Hematopoietic multipotent progenitor cell treated with erythropoietin and hydrocortisone succinate and interleukin-3 and kit ligand, for 4 days (in vitro differentiated cells): ENCODE data around the gene XPO1.
"Not testable (repeated sequence)": the region's sequence is repeated elsewhere in the genome, so short reads cannot be mapped to it uniquely, and the experiment has no call there.

Experiments used
- DNase-seq: peaks from one replicate; pipeline ENCODE4 v3.0.0-alpha.2; 2015

XPO1 gene, protein sequence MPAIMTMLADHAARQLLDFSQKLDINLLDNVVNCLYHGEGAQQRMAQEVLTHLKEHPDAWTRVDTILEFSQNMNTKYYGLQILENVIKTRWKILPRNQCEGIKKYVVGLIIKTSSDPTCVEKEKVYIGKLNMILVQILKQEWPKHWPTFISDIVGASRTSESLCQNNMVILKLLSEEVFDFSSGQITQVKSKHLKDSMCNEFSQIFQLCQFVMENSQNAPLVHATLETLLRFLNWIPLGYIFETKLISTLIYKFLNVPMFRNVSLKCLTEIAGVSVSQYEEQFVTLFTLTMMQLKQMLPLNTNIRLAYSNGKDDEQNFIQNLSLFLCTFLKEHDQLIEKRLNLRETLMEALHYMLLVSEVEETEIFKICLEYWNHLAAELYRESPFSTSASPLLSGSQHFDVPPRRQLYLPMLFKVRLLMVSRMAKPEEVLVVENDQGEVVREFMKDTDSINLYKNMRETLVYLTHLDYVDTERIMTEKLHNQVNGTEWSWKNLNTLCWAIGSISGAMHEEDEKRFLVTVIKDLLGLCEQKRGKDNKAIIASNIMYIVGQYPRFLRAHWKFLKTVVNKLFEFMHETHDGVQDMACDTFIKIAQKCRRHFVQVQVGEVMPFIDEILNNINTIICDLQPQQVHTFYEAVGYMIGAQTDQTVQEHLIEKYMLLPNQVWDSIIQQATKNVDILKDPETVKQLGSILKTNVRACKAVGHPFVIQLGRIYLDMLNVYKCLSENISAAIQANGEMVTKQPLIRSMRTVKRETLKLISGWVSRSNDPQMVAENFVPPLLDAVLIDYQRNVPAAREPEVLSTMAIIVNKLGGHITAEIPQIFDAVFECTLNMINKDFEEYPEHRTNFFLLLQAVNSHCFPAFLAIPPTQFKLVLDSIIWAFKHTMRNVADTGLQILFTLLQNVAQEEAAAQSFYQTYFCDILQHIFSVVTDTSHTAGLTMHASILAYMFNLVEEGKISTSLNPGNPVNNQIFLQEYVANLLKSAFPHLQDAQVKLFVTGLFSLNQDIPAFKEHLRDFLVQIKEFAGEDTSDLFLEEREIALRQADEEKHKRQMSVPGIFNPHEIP (N-terminal part only)

DNA sequence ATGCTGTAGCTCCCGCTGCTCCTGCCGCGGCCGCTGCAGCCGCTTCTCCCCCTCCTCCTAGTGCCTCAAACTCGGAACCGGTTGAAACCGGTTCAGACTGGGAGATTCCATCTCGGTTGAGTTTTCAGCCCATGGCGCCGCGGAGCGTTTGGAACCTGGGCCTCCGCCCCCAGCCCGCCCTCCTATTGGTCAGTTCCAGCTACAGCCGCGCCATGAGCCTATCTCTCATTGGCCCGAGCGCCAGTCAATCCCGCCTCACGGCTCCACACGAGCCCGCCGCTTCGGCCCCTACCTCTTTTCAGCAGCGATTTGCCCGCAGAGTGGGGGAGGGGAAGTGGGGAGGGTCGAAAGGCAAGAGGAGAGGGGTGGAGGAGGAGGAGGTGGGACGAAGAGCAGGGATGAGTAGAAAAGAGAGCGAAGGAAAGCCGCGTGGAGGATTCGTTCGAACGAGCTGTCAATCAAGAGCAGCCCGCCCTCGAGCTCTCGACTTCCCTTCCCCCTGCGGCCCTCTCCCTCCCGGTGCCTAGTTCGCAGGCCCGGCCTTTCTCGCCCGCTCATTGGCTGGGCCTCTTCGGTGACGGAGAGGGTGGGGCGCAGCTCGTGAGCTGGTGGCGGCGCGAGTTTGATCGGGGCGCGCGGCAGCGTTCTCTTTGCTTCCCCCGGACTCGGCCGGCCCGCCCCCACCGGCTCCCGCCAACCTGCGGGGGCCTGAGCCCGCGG, at the start of gene XPO1:
TSS of gene XPO1 (minus strand) at position 157 of the 720 bp plus-strand sequence. CDS start 4,459 bp downstream, outside the sequence.
- peak; percentile 100 for DNase-seq

DNA sequence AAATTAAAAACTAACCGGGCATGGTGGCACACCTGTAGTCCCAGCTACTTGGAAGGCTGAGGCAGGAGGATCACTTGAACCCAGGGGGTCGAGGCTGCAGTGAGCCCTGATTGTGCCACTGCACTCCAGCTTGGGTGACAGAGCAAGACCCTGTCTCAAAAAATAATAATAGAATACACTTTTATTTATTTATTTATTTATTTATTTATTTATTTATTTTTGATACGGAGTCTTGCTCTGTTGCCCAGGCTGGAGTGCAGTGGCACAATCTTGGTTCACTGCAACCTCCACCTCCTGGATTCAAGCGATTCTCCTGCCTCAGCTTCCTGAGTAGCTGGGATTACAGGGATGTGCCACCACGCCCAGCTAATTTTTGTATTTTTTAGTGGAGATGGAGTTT, 48.8 kb upstream of the XPO1 start:
- DNase-seq: not testable (repeated sequence)

DNA sequence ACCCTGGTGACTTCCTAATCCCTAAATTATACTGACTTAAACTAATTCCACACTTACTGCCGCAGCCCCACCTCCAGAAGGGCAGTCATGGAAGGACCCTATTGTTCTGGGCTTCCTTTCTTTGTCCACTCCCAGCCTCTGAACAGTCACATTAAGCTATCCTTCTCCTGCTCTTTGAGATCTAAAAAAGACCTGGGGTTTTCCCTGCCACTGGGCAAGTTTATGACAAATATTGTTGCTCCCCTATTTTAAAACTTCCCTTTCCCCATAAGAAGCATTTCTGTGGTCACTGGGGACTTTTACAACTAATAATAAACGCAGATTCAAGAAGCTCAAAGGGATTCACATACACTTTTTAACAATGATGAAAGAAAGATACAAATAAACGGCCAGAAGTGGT, 47.2 kb upstream of the XPO1 start:
- DNase-seq: no peak

DNA sequence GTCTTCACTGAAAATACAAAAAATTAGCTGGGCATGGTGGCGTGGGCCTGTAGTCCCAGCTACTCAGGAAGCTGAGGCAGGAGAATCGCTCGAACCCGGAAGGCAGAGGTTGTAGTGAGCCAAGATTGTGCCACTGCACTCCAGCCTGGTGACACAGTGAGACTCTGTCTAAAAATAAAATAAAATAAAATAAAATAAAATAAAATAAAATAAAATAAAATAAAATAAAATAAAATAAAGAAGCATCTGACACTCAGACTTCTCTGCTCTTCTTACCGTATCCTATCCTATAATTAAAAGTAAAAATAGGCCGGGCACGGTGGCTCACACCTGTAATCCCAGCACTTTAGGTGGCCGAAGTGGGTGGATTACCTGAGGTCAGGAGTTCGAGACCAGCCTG, 46.2 kb upstream of the XPO1 start:
- DNase-seq: not testable (repeated sequence)

DNA sequence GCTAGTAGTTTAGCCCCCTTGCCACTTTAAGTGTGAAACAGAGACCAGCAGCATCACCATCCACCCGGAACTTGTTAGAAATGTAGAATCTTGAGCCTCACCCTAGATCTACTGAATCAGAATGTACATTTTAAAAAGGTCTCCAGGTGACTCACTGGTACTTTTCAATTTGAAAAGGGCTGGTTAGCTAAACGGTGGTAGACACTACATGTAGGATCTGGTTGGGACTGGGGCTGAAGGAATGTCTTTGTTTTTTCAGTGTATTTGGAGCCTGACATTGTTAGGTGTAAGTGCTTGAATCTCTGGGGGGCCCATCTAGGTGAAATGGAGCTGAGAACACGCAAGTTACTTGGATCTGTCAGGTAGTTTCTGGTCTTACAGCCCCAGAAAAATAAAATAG, 44.0 kb upstream of the XPO1 start:
- DNase-seq: no peak

DNA sequence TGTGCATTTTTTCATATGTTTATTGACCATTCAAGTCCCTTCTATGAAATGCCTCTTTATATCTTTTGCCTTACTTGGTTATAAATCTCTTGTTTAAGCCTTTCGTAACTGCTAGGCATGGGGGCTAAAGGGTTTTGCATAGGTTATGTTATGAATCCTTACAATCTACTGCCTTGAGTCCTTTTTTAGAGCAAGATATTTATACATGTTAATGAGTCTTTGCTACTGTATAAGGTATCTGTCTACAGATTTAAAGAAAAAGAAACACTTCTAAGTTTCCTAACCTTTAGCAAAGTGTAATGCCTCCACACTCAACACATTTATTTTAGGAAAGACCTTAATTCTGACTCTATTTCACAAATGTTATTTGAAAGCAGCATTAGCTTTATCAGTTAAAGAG, 43.6 kb upstream of the XPO1 start:
- no peak for DNase-seq

DNA sequence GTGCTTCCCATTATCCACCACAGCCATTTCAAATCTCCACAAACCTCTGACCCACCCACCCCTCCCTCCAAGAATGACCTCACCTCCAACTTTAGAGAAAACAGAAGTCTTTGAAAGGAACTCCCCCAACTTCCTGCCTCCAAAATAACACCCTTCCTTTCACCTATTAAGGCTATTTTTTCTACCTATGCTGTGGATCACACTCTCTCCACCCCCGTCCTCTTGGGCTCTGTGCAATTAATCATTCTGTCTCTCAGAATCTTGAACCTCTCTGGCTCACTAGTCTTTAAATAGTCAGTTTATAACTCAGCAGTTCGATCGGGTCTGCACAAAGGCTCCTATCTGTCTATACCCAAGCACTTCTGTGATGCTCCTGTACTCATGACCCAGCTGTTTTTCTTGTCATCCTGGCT, 37.3 kb upstream of the XPO1 start:
- peak; percentile 4 for DNase-seq

DNA sequence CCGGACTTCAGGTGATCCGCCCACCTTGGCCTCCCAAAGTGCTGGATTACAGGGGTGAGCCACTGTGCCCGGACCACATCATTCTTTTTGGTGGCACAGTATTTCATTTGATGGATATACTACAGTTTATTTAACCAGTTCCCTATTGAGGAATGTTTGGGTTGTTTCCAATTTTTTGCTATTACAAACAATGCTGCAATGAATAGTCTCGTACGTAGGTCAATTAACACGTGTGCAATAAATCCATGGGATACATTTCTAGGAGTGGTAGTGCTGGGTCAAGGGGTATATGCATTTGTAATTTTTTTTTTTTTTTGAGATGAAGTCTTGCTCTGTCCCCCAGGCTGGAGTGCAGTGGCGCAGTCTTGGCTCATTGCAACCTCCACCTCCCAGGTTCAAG, 28.4 kb upstream of the XPO1 start:
- DNase-seq: no peak

DNA sequence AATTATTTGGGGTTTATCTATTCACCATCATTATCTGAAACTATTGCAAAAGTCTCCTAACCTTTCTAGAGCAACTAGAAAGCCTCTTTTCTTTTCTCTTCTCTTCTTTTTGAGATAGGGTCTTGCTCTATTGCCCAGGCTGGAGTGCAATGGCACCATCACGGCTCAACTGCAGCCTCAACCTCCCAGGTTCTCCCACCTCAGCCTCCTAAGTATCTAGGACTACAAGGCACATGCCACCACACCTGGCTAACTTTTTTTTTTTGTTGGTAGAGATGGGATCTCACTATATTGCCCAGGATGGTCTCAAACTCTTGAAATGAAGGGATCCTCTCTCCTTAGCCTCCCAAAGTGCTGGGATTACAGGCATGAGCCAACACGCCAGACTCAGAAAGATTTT, 24.5 kb upstream of the XPO1 start:
- DNase-seq: no peak

DNA sequence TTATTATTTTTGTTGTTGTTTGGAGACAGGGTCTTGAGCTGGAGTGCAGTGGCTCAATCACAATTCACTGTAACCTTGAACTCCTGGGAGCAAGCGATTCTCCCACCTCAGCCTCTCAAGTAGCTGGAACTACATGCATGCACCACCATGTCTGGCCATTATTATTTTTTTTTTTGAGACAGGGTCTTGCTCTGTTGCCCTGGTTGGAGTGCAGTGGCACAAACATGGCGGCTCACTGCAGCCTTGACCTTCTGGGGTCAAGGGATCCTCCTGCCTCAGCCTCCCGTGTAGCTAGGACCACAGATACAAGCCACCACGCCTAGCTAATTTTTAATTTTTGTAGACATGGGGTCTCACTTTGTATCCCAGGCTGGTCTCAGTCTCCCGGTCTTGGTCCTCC, 20.0 kb upstream of the XPO1 start:
- no peak for DNase-seq

DNA sequence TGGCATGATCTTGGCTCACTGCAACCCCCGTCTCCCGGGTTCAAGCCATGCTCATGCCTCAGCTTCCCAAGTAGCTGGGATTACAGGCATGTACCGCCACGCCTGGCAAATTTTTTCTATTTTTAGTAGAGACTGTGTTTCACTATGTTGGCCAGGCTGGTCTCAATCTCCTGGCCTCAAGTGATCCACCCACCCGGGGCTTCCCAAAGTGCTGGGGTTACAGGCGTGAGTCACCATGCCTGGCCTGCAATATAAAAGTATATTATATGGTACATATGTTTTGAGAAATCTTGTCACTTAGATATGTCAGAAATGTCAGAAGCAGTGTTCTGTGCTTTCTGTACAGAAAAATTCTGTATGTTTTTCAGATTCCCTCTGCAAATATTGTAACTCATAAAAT, 19.2 kb upstream of the XPO1 start:
- DNase-seq: no peak

DNA sequence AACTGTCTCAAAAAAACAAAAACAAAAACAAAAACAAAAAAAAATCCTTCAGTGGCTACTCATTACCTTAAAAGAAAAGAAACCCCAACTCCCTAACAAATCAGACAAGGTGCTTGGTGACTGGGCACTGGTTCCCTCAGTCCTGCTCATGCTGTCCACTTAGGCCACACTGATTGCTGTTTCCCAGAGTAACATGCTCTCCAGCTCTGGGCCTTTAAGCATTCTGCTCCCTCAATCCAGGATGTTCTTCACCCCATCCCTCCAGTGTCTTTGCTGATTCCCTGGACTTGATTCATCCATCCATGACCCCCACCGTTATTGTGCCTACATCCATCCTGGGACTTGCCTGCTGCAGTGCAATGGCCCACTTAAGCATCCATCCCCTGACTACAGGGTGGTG, 16.4 kb upstream of the XPO1 start:
- DNase-seq: no peak

DNA sequence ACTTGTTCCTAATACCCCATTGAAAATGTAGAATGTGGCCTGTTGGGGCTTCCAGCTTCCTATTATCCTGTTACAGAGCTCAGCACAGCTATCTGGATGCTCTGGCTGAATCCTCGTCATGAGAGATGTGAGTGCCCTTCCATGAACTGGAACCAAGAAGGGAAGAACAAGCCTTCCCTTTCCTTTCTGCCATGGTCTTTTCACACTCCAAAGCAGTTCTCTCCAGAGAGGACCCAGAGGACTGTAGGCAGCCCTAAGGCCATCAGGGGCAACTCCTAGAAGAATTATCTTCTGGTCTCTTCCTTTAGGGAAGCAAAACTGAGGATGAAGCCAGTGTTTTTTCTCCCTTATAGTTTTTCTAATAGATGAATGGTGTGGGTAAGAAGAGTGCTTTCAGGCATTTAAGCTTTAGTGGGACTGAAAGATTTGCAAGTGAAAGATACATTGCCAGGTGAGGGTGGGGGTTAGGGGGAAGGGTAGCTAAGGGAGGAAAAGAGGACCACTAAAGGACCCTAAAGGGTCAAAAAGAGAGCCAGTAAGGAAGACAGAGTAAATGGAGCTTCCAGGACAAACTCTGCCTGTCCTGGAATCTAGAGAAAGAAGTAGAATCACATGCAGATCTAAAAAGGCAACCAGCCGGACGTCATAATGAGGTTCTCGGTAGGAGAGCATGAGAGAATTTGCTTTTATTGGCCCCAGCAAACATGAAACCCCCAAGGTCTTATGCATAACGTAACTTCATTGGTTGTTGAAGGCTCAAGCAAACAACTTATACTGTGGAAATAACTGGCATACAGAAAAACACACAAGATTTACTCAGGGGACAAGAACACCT, 12.4 kb upstream of the XPO1 start:
- no peak for DNase-seq

DNA sequence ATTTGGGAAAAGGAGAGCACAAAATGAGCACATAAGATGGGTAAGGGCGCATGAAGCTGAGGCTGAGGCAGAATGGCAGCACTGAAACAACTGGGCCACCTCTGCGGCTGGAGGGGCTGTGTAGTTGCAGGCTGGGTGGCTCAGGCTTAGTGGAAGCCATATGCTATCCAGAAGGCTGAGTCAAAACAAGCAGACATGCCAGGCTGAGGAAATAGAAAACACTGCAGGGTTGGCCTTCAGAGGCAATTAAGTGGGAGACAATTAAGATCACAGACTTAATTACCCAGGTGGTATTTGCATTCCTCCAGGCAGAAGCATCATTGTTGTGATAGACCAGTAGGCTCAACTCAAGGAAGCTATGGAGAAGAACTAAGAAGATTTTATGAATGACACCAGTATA, 11.4 kb upstream of the XPO1 start:
- no peak for DNase-seq

DNA sequence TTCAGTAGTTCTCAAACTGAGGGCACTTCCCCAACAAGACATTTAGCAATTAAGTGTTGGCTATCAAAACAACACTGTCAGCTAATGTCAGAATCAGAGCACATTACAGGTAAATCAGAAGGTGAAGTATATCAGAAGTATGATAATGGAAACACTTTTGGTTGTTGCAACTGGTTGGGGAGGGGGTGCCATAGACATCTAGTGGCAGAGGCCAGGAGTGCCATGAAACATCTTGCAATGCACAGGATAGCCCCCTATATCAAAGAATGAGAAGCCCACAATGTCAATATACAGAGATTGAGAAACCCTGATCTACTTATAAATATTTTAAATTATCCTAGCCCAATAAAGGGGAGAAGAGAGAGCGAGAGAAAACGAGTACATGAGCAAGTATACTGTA, 4.9 kb upstream of the XPO1 start:
- peak; percentile 31 for DNase-seq

DNA sequence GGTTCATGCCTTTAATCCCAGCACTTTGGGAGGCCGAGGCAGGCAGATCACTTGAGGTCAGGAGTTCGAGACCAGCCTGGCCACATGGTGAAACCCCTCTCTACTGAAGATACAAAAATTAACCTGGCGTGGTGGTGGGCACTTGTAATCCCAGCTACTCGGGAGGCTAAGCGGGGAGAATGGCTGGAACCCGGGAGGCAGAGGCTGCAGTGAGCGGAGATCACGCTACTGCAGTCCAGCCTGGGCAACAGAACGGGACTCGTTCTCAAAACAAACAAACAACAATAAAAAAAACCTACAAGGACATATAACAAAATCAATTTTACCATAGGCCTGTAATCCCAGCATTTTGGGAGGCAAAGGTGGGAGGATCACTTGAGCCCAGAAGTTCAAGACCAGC, 2.0 kb upstream of the XPO1 start:
- not testable (repeated sequence) for DNase-seq

DNA sequence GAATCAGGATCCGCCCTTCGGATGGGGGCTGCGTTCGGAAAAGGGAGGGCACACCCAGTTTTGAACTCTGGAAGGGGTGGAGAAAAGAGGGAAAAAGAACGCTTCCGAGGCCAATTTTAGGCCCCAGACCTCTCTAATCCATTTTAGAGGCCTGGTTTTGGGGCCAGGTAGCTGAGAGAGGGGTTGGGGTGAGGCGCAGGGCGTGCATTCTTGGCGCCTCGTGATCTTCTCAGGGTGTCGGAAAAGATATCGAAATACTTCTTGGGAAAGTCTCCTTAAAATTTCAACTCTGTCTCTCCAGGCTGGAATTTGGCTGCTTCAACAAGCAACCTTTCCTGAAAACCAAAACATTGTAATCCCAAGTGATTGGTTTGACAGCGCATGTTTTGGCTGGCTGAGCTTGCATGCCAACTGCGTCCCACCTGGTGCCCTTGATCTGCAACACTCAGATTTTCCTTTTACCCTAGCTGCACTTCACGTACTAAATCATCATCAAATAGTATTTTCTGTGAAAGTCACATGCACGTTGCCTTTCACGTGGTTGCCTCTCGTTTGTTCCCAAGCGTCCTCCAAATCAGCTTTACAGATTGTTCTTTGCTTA, 864 bp upstream of the XPO1 start:
- DNase-seq: peak; percentile 69

DNA sequence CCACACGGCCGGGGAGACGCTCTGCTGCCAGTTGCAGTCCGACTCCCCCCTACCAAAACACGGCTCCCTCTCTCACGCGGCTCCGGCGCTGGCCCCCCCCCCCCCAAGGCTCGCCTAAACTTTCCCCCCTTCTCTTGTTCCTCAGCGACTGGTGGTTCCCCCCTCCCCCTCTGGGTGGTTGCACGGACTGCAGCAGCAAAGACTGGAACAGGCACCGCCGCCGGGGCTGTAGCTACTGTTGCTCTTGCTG, 281 bp downstream of the XPO1 start:
- DNase-seq: no peak

DNA sequence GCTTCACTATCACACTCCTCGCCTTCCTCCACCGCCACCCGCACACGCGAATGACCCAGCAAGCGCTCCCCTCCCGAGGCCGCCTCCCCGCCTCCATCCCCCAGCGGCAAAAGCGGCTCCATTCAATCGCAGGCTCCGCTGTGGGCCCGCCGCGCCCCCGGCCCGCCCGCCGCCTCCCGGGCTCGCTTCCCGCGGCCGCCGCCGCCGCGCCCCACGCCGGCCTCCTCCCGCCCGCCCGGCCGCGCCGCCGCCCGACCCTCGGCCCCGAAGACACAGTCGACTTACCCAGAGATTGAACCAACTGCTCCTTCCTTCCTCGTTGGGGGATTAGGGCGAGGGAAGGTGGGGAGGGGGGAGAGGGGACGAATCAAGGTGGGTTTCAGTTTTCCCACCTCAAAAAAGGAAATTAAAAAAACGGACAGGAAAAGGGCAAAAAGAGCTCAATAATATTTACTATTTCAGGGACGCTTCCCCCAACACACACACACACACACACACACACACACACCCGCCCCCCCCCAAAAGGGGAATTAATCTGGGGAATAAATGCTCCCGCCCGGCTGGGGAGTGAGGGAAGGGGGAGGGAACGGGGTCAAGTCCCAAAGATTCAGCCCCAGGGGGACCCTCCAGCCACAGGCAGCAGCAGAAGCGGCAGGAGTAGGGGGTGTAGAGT, 743 bp downstream of the XPO1 start:
- DNase-seq: peak; percentile 37

DNA sequence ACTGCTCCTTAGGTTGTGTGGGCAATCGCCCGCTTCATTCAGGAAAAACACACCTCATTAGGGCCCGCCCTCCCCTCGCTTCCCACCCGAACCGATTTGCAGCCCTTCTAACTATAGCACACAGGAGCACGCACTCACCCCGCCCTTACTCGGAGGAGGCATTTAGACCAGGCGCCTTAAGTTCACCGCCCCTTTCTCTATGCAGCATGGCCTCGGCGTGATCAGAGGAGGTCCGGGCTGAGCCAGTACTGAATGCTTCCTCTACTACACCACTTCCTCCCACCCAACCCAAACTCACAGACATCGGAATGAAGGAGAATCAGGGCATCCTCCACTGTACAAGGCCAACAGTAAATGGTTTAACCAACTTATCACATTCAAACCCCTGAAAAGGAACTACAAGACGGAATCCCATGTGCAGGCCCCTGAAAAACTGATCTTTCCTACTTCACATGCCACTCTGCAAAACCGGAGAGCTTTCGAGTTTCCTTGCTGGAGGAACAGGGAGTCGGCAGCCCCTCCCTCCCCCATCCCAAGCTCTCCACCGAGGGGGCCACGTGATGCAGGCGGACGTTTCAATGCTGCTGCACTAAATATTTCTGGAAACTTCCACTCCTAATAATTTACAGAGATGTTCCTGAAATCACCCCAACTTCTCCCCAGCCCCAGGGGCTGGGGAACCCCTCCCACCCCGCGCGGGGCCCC, 1.4 kb downstream of the XPO1 start:
- DNase-seq: peak; percentile 98

DNA sequence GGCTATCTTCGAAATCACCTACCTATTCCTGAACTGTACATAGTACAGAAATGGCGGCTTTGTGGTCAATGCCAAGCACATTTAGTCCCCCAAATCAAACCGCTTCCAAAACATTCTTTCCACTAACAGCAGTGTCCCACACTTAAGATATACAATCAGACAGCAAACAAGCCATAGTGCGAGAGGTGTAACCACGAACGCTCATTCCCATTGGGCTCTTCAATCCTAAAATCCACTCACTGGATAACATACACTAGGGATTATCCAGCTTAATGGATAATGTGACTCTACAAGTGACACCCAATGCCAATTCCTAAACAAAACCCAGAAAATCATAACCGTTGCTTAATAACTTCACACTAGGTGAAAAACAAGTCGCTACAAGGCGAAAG, 2.0 kb downstream of the XPO1 start:
- peak; percentile 56 for DNase-seq
